H1 (cell line): Measurements from ENCODE around the gene NFATC1. TPM values are rescaled to one million over a fixed set of nuclear protein-coding genes. Genes with fewer than 3 reads are reported as not detected.

Source experiments
- CTCF ChIA-PET: fragments of 300-600 bp; sonication (Branson Sonifier 250); formaldehyde crosslinking; loops from one replicate; lab custom pipeline; 2021; ENCODE audit not compliant: partially characterized antibody; lab: Charles Lee
- POLR2A ChIA-PET: fragments of 300-600 bp; sonication (Branson Sonifier 250); formaldehyde crosslinking; loops from one replicate; lab custom pipeline; 2021; ENCODE audit warnings: inconsistent platforms; ENCODE audit not compliant: partially characterized antibody; lab: Charles Lee
- DNase-seq, 2 experiments: peaks; one replicate each; pipeline versions ENCODE4 v3.0.0 to v3.0.0-alpha.2; 2010 to 2022; ENCODE audit warnings: low spot score in 2 of 2, low read depth in 1 of 2, mixed read lengths in 1 of 2
- FAIRE-seq: peaks from 2 replicates; lab custom pipeline; 2011; peaks lifted over from hg19 to GRCh38; lab: Jason Lieb, UNC
- H2AFZ ChIP-seq: 2 replicates; pipeline ENCODE4 v1.8.1; 2012; ENCODE audit warnings: low read length, inconsistent platforms
- H2AK5ac ChIP-seq: 2 replicates; pipeline ENCODE4 v1.6.1; 2013; ENCODE audit warnings: low read depth, low read length
- H2BK120ac ChIP-seq: replicated peaks from 2 replicates; pipeline ENCODE3; 2013; ENCODE audit warnings: low read depth, low read length, inconsistent platforms
- H2BK12ac ChIP-seq: 2 replicates; pipeline ENCODE4 v1.6.1; 2013; ENCODE audit warnings: low read depth, low read length
- H2BK15ac ChIP-seq: 2 replicates; pipeline ENCODE4 v1.6.1; 2013; ENCODE audit warnings: low read length
- H2BK20ac ChIP-seq: 2 replicates; pipeline ENCODE4 v1.6.1; 2013; ENCODE audit warnings: low read length
- H2BK5ac ChIP-seq: 2 replicates; pipeline ENCODE4 v1.6.1; 2013; ENCODE audit warnings: low read depth, low read length
- H3K14ac ChIP-seq: 2 replicates; pipeline ENCODE4 v1.6.1; 2013; ENCODE audit warnings: inconsistent platforms; ENCODE audit not compliant: insufficient read length
- H3K18ac ChIP-seq: 2 replicates; pipeline ENCODE4 v1.6.1; 2013; ENCODE audit warnings: low read length; ENCODE audit errors: extremely low read depth
- H3K23ac ChIP-seq: 2 replicates; pipeline ENCODE4 v1.6.1; 2013; ENCODE audit warnings: inconsistent platforms; ENCODE audit not compliant: insufficient read length
- H3K23me2 ChIP-seq: 2 replicates; pipeline ENCODE4 v1.6.1; 2013; ENCODE audit warnings: low read depth, low read length
- H3K27ac ChIP-seq: 2 replicates; pipeline ENCODE4 v1.6.1; 2011; ENCODE audit warnings: low read depth, low read length, inconsistent platforms
- H3K27me3 ChIP-seq, 4 experiments: replicated peaks in 1 of 4; 1 replicate in 1 of 4; 2 replicates in 3 of 4; pipeline versions ENCODE4 v1.6.1 to v1.8.1; 2011 to 2013; ENCODE audit warnings: low read length in 3 of 4, mild to moderate bottlenecking in 3 of 4, inconsistent platforms in 2 of 4, mixed read lengths in 2 of 4, moderate library complexity in 1 of 4; ENCODE audit not compliant: control insufficient read depth in 3 of 4, insufficient read depth in 3 of 4; ENCODE audit errors: extremely low read depth in 1 of 4
- H3K36me3 ChIP-seq, 4 experiments: 2 replicates each; pipeline versions ENCODE4 v1.6.1 to v1.8.1; 2011 to 2013; ENCODE audit warnings: mild to moderate bottlenecking in 4 of 4, low read length in 3 of 4, moderate library complexity in 2 of 4, control low read depth in 1 of 4, inconsistent platforms in 1 of 4; ENCODE audit not compliant: insufficient read depth in 4 of 4, control insufficient read depth in 2 of 4
- H3K4ac ChIP-seq: replicated peaks from 2 replicates; pipeline ENCODE3; 2013; ENCODE audit warnings: low read length, low read depth, mixed read lengths, inconsistent platforms; ENCODE audit not compliant: insufficient read length
- H3K4me1 ChIP-seq, 4 experiments: replicated peaks in 1 of 4; 1 replicate in 1 of 4; 2 replicates in 3 of 4; pipeline versions ENCODE4 v1.6.1 to v1.8.1; 2011 to 2013; ENCODE audit warnings: low read length in 3 of 4, inconsistent platforms in 2 of 4, mixed read lengths in 1 of 4; ENCODE audit not compliant: insufficient read depth in 4 of 4, control insufficient read depth in 3 of 4
- H3K4me2 ChIP-seq, 2 experiments: 2 replicates each; pipeline versions ENCODE4 v1.6.1 to v1.8.1; 2011 to 2013; ENCODE audit warnings: low read depth in 2 of 2, low read length in 2 of 2, control low read depth in 1 of 2, inconsistent platforms in 1 of 2, mild to moderate bottlenecking in 1 of 2; ENCODE audit not compliant: insufficient read depth in 1 of 2
- H3K4me3 ChIP-seq, 4 experiments: fragments of 200-600, 300-600 bp in 1 of 4; sonication (generic), shearing (Covaris generic), sonication (Bioruptor Twin) in 1 of 4; 2 replicates each; pipeline versions ENCODE4 v1.5.1 to v1.8.1; 2011 to 2016; ENCODE audit warnings: low read length in 4 of 4, low read depth in 3 of 4, control low read depth in 2 of 4, inconsistent platforms in 2 of 4, mild to moderate bottlenecking in 2 of 4, mixed read lengths in 1 of 4, moderate library complexity in 1 of 4; ENCODE audit not compliant: insufficient read depth in 2 of 4; ENCODE audit errors: extremely low read depth in 1 of 4
- H3K56ac ChIP-seq: replicated peaks from 2 replicates; pipeline ENCODE3; 2013; ENCODE audit warnings: low read depth, mild to moderate bottlenecking, mixed read lengths, low read length, inconsistent platforms; ENCODE audit not compliant: insufficient read length
- H3K79me1 ChIP-seq: 2 replicates; pipeline ENCODE4 v1.6.1; 2013; ENCODE audit warnings: low read depth, low read length, control low read depth
- H3K79me2 ChIP-seq, 2 experiments: 2 replicates each; pipeline versions ENCODE4 v1.6.1 to v1.8.1; 2012 to 2013; ENCODE audit warnings: low read length in 2 of 2, mild to moderate bottlenecking in 2 of 2, inconsistent platforms in 1 of 2; ENCODE audit not compliant: insufficient read depth in 2 of 2, control insufficient read depth in 1 of 2
- H3K9ac ChIP-seq, 4 experiments: replicated peaks in 1 of 4; 1 replicate in 1 of 4; 2 replicates in 3 of 4; pipeline versions ENCODE4 v1.6.1 to v1.8.1; 2011 to 2013; ENCODE audit warnings: low read depth in 3 of 4, low read length in 3 of 4, control low read depth in 2 of 4, mild to moderate bottlenecking in 2 of 4, moderate library complexity in 2 of 4, inconsistent platforms in 1 of 4; ENCODE audit errors: extremely low read depth in 1 of 4
- H3K9me3 ChIP-seq, 2 experiments: 2 replicates each; pipeline versions ENCODE4 v1.6.1 to v1.8.1; 2012 to 2013; ENCODE audit warnings: mild to moderate bottlenecking in 2 of 2, moderate library complexity in 2 of 2, control low read depth in 1 of 2, inconsistent platforms in 1 of 2, low read depth in 1 of 2, low read length in 1 of 2, mixed read lengths in 1 of 2; ENCODE audit not compliant: insufficient read depth in 2 of 2
- H4K20me1 ChIP-seq, 2 experiments: replicated peaks in 1 of 2; 2 replicates each; pipeline versions ENCODE3 to v1.8.1; 2011 to 2013; ENCODE audit warnings: inconsistent platforms in 2 of 2, low read length in 2 of 2, mild to moderate bottlenecking in 1 of 2; ENCODE audit not compliant: insufficient read depth in 2 of 2, control insufficient read depth in 1 of 2
- H4K5ac ChIP-seq: 2 replicates; pipeline ENCODE4 v1.6.1; 2013; ENCODE audit warnings: low read length, low read depth, mixed read lengths, inconsistent platforms; ENCODE audit not compliant: insufficient read length
- H4K8ac ChIP-seq: 2 replicates; pipeline ENCODE4 v1.8.0; 2013; ENCODE audit warnings: mild to moderate bottlenecking, moderate library complexity, low read length, inconsistent platforms; ENCODE audit not compliant: insufficient read depth; ENCODE audit errors: extremely low read depth
- H4K91ac ChIP-seq: replicated peaks from 2 replicates; pipeline ENCODE3; 2013; ENCODE audit warnings: low read length, mixed read lengths, inconsistent platforms; ENCODE audit not compliant: insufficient read length
- CBX5 ChIP-seq: fragments of 300-800, 300-1000 bp; sonication (generic); IDR thresholded peaks from 2 replicates; pipeline ENCODE4 v1.7.1; 2016; ENCODE audit warnings: antibody characterized with exemption, low read length, low read depth
- CEBPB ChIP-seq: IDR thresholded peaks from 2 replicates; pipeline ENCODE4 v1.6.1; 2012; ENCODE audit warnings: low read depth, low read length
- EP300 ChIP-seq, 2 experiments: IDR thresholded peaks; 1 replicate in 1 of 2; 2 replicates in 1 of 2; pipeline ENCODE4 v1.6.1; 2011 to 2012; ENCODE audit warnings: low read depth in 2 of 2, low read length in 2 of 2, mild to moderate bottlenecking in 2 of 2, borderline replicate concordance in 1 of 2, inconsistent platforms in 1 of 2, moderate library complexity in 1 of 2
- GTF2F1 ChIP-seq: IDR thresholded peaks from 2 replicates; pipeline ENCODE4 v1.6.1; 2012; ENCODE audit warnings: low read depth, low read length, improper control_type of control experiment, borderline replicate concordance
- HDAC6 ChIP-seq: IDR thresholded peaks from one replicate; pipeline ENCODE4 v1.7.1; 2012; ENCODE audit warnings: low read depth, mild to moderate bottlenecking, inconsistent platforms, low read length, moderate library complexity
- POU5F1 ChIP-seq: IDR thresholded peaks from 2 replicates; pipeline ENCODE4 v1.6.1; 2011; ENCODE audit warnings: low read depth, mild to moderate bottlenecking, low read length, moderate library complexity
- RAD21 ChIP-seq, 2 experiments: IDR thresholded peaks in 1 of 2; conservative IDR thresholded peaks in 1 of 2; 2 replicates each; pipeline ENCODE4 v1.6.1; 2011; ENCODE audit warnings: low read depth in 2 of 2, low read length in 2 of 2, improper control_type of control experiment in 1 of 2, inconsistent platforms in 1 of 2, mild to moderate bottlenecking in 1 of 2, moderate library complexity in 1 of 2
- SAP30 ChIP-seq: fragments of 300-600 bp; sonication (generic); IDR thresholded peaks from 2 replicates; pipeline ENCODE4 v1.7.1; 2012; ENCODE audit warnings: low read length, moderate library complexity, mild to moderate bottlenecking, inconsistent platforms; ENCODE audit not compliant: insufficient read depth, insufficient replicate concordance
- SUZ12 ChIP-seq: fragments of 200-600 bp; sonication (generic); IDR thresholded peaks from 2 replicates; pipeline ENCODE4 v1.6.1; 2012; ENCODE audit warnings: mild to moderate bottlenecking, inconsistent platforms, low read length, moderate library complexity, mixed read lengths
- WGBS, 2 experiments: shearing (Covaris generic) in 1 of 2; methylation state at CpG; one replicate each; pipeline versions ENCODE4 v1.1.6 to v1.1.7; 2013 to 2015; ENCODE audit warnings: low lambda C conversion rate in 2 of 2, mixed read lengths in 2 of 2, inconsistent platforms in 1 of 2, low coverage in 1 of 2, missing lambda C conversion rate in 1 of 2; ENCODE audit not compliant: insufficient replicate concordance in 2 of 2, insufficient coverage in 1 of 2, insufficient read length in 1 of 2; ENCODE audit errors: extremely low coverage in 1 of 2, missing lambda C conversion rate in 1 of 2; 5-methylcytosine and 5-hydroxymethylcytosine counted together
- polyA plus RNA-seq, 7 experiments: library from polyadenylated mRNA; depleted of rRNA in 3 of 7; stranded (reverse) in 5 of 7; unstranded in 2 of 7; fragments of >200 nt in 5 of 7; fragments of 200-250 nt in 2 of 7; gene quantifications; 1 replicate in 5 of 7; 2 replicates in 1 of 7; 4 replicates in 1 of 7; pipeline versions ENCODE4 v1.2.1 to v1.2.3, GENCODE V29; 2011 to 2013; ENCODE audit warnings: missing spikeins in 2 of 7, mixed read lengths in 2 of 7
- total RNA-seq: library from RNA; stranded (reverse); fragmentation: NEBNext Ultra II Directional; extraction: Animal tissue kit (Norgen Biotek cat#: 25700); gene quantifications from 2 replicates; pipeline ENCODE4 v1.2.1, GENCODE V29; 2021
- TF ChIP-seq, protein P1 (sequence below): IDR thresholded peaks from 2 replicates; pipeline ENCODE4 v1.6.1; 2011; ENCODE audit warnings: low read depth, mild to moderate bottlenecking, low read length; ENCODE audit not compliant: insufficient read depth

The NFATC1 gene
- total and polyA plus RNA-seq, 2 of the 8 experiments (the other 6 are each of a cell fraction or from before 2014, with no cell fraction given) = 2.0 to 6.6 TPM

DNA sequence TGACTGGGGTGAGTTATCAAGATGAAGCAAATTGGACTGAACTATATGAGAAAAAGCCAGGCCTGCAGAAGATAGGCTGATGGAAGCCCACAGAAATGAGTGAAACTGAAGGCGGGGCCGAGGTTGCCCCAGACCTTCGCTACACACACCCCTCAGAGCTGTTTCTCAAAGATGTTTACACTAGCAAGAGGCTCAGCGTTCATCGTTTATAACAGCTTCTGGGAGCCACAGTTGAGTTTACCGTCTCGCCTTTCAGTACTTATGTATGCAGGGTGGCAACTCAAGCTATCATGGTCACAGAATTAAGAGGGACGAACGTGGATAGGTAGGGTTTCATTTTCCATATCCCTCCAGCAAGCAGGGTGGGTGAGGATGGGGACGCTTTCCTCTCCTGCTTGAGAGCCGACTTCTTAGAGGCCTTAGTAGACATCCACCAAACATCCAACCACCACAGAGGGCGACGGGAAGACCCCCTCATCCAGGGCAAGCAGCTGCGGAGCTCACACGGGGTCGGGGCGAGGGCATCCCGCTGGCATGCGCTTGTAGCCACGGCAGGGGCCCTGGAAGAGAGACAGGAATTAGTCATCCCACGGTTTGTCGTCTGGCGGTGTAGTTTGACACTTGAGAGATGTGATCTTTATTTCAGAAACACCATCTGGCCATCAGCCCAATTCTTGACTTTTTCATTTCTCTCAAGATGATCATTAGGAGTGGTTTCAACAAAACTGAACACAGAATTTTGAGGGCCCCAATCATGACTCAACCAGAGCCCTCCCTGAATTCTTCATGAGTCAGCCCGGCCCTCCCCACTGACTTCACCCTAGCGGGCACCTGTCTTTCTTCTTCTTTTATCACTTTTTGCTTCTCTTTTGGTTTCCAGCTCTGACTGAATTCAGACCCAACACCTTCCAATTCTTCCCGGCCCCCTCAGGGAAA, 174.8 kb downstream of the NFATC1 start:
- H3K14ac ChIP-seq = no peak overlapping the region
- no peak overlapping the region for H3K56ac ChIP-seq
- no peak overlapping the region for H3K27ac ChIP-seq
- H3K4me2 ChIP-seq = no peak overlapping the region
- peaks cover 0 to 10% (median 6%) of the 10 kb centered on the region in 4 experiments; a peak in 4 of 7 replicates for H3K4me1 ChIP-seq
- no peak overlapping the region; the same call in 1 of the 2 replicates for H2AK5ac ChIP-seq
- H3K79me1 ChIP-seq = no peaks in the 10 kb centered on the region
- WGBS, 2 experiments = 83% methylated on average over 25 of the region's 26 CpGs; no CpG with 5 or more reads in 1 of the 2 experiments
- ChIA-PET POLR2A (interaction anchor here (1.1 kb wide), 1 partner anchor 14 kb away, joined by 3 read pairs; no protein-coding TSS in a partner anchor), CTCF (interaction anchor here (0.6 to 0.7 kb wide), 2 partner anchors 30 to 46 kb away, joined by 3 to 4 read pairs; no protein-coding TSS in a partner anchor)
- peaks cover 8 to 18% of the 10 kb centered on the region in 2 experiments; a peak in 3 of 4 replicates for H3K9me3 ChIP-seq
- H2BK120ac ChIP-seq = no peak overlapping the region
- no peak overlapping the region for H3K4ac ChIP-seq
- H3K18ac ChIP-seq = no peak overlapping the region
- no peak overlapping the region for H4K5ac ChIP-seq
- H3K4me3 ChIP-seq = no peak overlapping the region
- H3K36me3 ChIP-seq = no peaks in the 10 kb centered on the region
- no peak overlapping the region for H2BK15ac ChIP-seq
- no peak overlapping the region for H3K9ac ChIP-seq
- no peak overlapping the region for H2AFZ ChIP-seq
- no peaks in the 10 kb centered on the region; a peak in 1 of 7 replicates for H3K27me3 ChIP-seq
- no peaks in the 10 kb centered on the region for H3K23me2 ChIP-seq
- no peak overlapping the region for H3K23ac ChIP-seq
- H4K91ac ChIP-seq = no peak overlapping the region
- H2BK12ac ChIP-seq = no peak overlapping the region
- DNase-seq (peak in 1 of 2 experiments; percentile 40), FAIRE-seq (no peak)
- no peaks in the 10 kb centered on the region for H4K20me1 ChIP-seq
- H2BK20ac ChIP-seq = no peak overlapping the region
- H4K8ac ChIP-seq = no peak overlapping the region
- H3K79me2 ChIP-seq = no peaks in the 10 kb centered on the region
- no peak overlapping the region for H2BK5ac ChIP-seq
- TF ChIP-seq SUZ12 (no peak), GTF2F1 (no peak), RAD21 (IDR thresholded peaks at IDR 0.05 in 1 of 2, conservative IDR thresholded peaks at IDR 0.05 in 1 of 2; ENCODE audit: low read depth in 2 of 2, low read length in 2 of 2) (no peak), EP300 (IDR thresholded peaks at IDR 0.05; ENCODE audit: borderline replicate concordance in 1 of 2, low read depth in 2 of 2, low read length in 2 of 2) (no peak), CEBPB (no peak), CBX5 (no peak), SAP30 (no peak), HDAC6 (no peak), POU5F1 (no peak)
- TF ChIP-seq, protein P1, sequence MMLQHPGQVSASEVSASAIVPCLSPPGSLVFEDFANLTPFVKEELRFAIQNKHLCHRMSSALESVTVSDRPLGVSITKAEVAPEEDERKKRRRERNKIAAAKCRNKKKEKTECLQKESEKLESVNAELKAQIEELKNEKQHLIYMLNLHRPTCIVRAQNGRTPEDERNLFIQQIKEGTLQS = no peak
